Loucy (cell line): Measurements from ENCODE around the gene RANBP3L.
"Not testable (repeated sequence)": the region's sequence is repeated elsewhere in the genome, so short reads cannot be mapped to it uniquely, and the experiment has no call there.

Source experiments
- H2AFZ ChIP-seq: fragments of 200-600 bp; sonication (generic); 2 replicates; pipeline ENCODE4 v1.6.0; 2016; ENCODE audit warnings: antibody characterized with exemption, mild to moderate bottlenecking, low read length, moderate library complexity
- H3F3A ChIP-seq: fragments of 200-600 bp; 2 replicates; pipeline ENCODE4 v1.6.0; 2016; ENCODE audit warnings: antibody characterized with exemption, low read depth, mild to moderate bottlenecking
- H3K27me3 ChIP-seq: fragments of 200-600 bp; sonication (generic); 2 replicates; pipeline ENCODE4 v1.6.1; 2014; ENCODE audit warnings: low read length, mild to moderate bottlenecking; ENCODE audit not compliant: insufficient read depth, poor library complexity, severe bottlenecking
- H3K36me3 ChIP-seq: fragments of 200-600 bp; sonication (generic); 2 replicates; pipeline ENCODE4 v1.6.1; 2016; ENCODE audit warnings: low read length; ENCODE audit not compliant: insufficient read depth
- H3K4me1 ChIP-seq: fragments of 200-600 bp; sonication (generic); 2 replicates; pipeline ENCODE4 v1.5.1; 2014; ENCODE audit warnings: low read length, mild to moderate bottlenecking; ENCODE audit not compliant: insufficient read depth, poor library complexity, severe bottlenecking
- H3K4me2 ChIP-seq: fragments of 200-600 bp; sonication (generic); 2 replicates; pipeline ENCODE4 v1.6.0; 2014; ENCODE audit warnings: antibody characterized with exemption, low read length, low read depth, mild to moderate bottlenecking; ENCODE audit not compliant: poor library complexity, severe bottlenecking
- H3K4me3 ChIP-seq: fragments of 200-600 bp; sonication (generic); 2 replicates; pipeline ENCODE4 v1.5.1; 2014; ENCODE audit warnings: low read length, mild to moderate bottlenecking, mixed read lengths; ENCODE audit not compliant: poor library complexity, severe bottlenecking
- H3K79me2 ChIP-seq: fragments of 200-600 bp; sonication (generic); 2 replicates; pipeline ENCODE4 v1.6.1; 2014; ENCODE audit warnings: low read length; ENCODE audit not compliant: insufficient read depth
- H3K9ac ChIP-seq: fragments of 200-600 bp; sonication (generic); 2 replicates; pipeline ENCODE4 v1.6.0; 2014; ENCODE audit warnings: mild to moderate bottlenecking, low read depth, low read length, moderate library complexity; ENCODE audit not compliant: poor library complexity, severe bottlenecking
- H3K9me2 ChIP-seq: fragments of 200-600 bp; sonication (generic); replicated peaks from 2 replicates; pipeline ENCODE4 v1.6.1; 2016; ENCODE audit warnings: low read depth, low read length, mixed read lengths
- H3K9me3 ChIP-seq: fragments of 200-600 bp; sonication (generic); 2 replicates; pipeline ENCODE4 v1.6.1; 2014; ENCODE audit warnings: mild to moderate bottlenecking, antibody characterized with exemption, low read length, low read depth; ENCODE audit not compliant: insufficient read depth
- H4K20me1 ChIP-seq: fragments of 200-600 bp; sonication (generic); 2 replicates; pipeline ENCODE4 v1.6.0; 2014; ENCODE audit warnings: antibody characterized with exemption, low read length, mild to moderate bottlenecking; ENCODE audit not compliant: insufficient read depth, poor library complexity, severe bottlenecking
- EZH2phosphoT487 ChIP-seq: fragments of 200-600 bp; IDR thresholded peaks from 2 replicates; pipeline ENCODE4 v1.6.1; 2018; ENCODE audit warnings: antibody characterized with exemption, mild to moderate bottlenecking, moderate library complexity, borderline replicate concordance
- TF ChIP-seq, protein P1 (sequence below): fragments of 200-600 bp; sonication (generic); conservative IDR thresholded peaks from 2 replicates; pipeline ENCODE4 v1.5.1; 2014; ENCODE audit warnings: mild to moderate bottlenecking, antibody characterized with exemption, low read length

The RANBP3L gene

DNA sequence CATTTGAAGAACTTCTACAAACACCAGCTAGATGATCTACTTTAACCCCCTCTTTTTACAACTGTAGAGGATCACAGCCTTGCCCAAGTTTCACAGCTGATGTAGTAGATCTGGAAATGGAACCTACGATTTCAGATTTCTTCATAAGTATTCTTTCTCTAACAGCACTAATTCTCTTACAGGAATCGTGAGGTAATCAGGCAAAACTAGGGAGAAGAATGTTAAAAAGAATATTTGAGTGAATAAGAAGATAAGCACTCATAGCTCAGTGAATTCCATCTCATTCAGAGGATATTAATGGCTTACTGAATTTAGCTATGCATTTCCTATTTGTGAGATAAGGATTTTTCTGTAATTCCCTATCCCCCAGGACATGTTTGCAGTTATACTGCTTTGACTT lies 102.1 kb downstream of the RANBP3L start:
- Histone ChIP-seq H3F3A (no peaks in the 10 kb centered on the region), H3K9ac (no peak overlapping the region), H4K20me1 (no peaks in the 10 kb centered on the region), H3K27me3 (no peaks in the 10 kb centered on the region), H2AFZ (no peak overlapping the region), H3K79me2 (no peaks in the 10 kb centered on the region), H3K9me2 (no peaks in the 10 kb centered on the region), H3K9me3 (no peaks in the 10 kb centered on the region), H3K4me1 (no peaks in the 10 kb centered on the region), H3K36me3 (peaks cover 68% of the 10 kb centered on the region), H3K4me3 (no peak overlapping the region), H3K4me2 (no peak overlapping the region)
- no peak for TF ChIP-seq EZH2phosphoT487
- TF ChIP-seq, protein P1, sequence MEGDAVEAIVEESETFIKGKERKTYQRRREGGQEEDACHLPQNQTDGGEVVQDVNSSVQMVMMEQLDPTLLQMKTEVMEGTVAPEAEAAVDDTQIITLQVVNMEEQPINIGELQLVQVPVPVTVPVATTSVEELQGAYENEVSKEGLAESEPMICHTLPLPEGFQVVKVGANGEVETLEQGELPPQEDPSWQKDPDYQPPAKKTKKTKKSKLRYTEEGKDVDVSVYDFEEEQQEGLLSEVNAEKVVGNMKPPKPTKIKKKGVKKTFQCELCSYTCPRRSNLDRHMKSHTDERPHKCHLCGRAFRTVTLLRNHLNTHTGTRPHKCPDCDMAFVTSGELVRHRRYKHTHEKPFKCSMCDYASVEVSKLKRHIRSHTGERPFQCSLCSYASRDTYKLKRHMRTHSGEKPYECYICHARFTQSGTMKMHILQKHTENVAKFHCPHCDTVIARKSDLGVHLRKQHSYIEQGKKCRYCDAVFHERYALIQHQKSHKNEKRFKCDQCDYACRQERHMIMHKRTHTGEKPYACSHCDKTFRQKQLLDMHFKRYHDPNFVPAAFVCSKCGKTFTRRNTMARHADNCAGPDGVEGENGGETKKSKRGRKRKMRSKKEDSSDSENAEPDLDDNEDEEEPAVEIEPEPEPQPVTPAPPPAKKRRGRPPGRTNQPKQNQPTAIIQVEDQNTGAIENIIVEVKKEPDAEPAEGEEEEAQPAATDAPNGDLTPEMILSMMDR, result no peak

DNA sequence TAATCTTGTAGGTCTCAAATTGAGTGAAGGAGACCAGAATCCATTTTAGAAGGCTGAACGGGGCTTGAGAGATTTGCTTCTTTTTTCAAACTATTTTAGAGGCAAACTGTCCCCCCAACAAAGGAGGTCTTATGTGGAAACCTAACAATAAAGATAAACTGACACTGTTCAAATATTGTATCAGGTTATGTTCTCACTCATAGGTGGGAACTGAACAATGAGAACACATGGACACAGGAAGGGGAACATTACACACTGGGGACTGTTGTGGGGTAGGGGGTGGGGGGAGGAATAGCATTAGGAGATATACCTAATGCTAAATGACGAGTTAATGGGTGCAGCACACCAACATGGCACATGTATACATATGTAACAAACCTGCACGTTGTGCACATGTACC lies 102.9 kb downstream of the RANBP3L start:
- H3K9ac ChIP-seq, H3F3A ChIP-seq, H3K4me3 ChIP-seq, H3K79me2 ChIP-seq, H3K4me1 ChIP-seq, H3K9me3 ChIP-seq, H4K20me1 ChIP-seq, H2AFZ ChIP-seq, H3K9me2 ChIP-seq, H3K27me3 ChIP-seq, H3K4me2 ChIP-seq: not testable (repeated sequence)
- H3K36me3 ChIP-seq, result peaks cover 68% of the 10 kb centered on the region
